ENCODE results near the gene PRR36.

- TF ChIP-seq CTCF (IDR thresholded peaks at IDR 0.05) = no peak
- no peak for TF ChIP-seq POLR2AphosphoS5 (IDR thresholded peaks at IDR 0.05)
- TF ChIP-seq POLR2A (IDR thresholded peaks at IDR 0.05) = no peak
Observed at GRCh38 chr19:7909471-7910067, 35.4 kb upstream of the PRR36 start.
